ENCODE measurements around the gene STX4.
"Not testable (repeated sequence)": the region's sequence is repeated elsewhere in the genome, so short reads cannot be mapped to it uniquely, and the experiment has no call there.

STX4 gene

GRCh38 chr16:30998852-30999761 lies 34.3 kb upstream of the STX4 start:
- DNase-seq (ENCODE audit: low read depth): no peak

GRCh38 chr16:31000671-31001382 lies 32.5 kb upstream of the STX4 start:
- DNase-seq (ENCODE audit: low read depth): no peak

GRCh38 chr16:31001507-31002249 lies 31.7 kb upstream of the STX4 start:
- no peak for DNase-seq (ENCODE audit: low read depth)

- DNase-seq (ENCODE audit: low read depth): no peak
These were observed 31.1 kb upstream of the STX4 start for GRCh38 chr16:31002250-31002700.

GRCh38 chr16:31002862-31003341 lies 30.5 kb upstream of the STX4 start:
- DNase-seq (ENCODE audit: low read depth): no peak

- no peak for DNase-seq (ENCODE audit: low read depth)
These were observed 29.6 kb upstream of the STX4 start for GRCh38 chr16:31003744-31004143.

GRCh38 chr16:31004658-31005057 lies 28.7 kb upstream of the STX4 start:
- DNase-seq (ENCODE audit: low read depth): no peak

GRCh38 chr16:31005350-31006085 lies 27.8 kb upstream of the STX4 start:
- no peak for DNase-seq (ENCODE audit: low read depth)

- DNase-seq (ENCODE audit: low read depth): no peak
These were observed 27.3 kb upstream of the STX4 start for GRCh38 chr16:31006086-31006385.

- DNase-seq (ENCODE audit: low read depth): no peak
These were observed 26.8 kb upstream of the STX4 start for GRCh38 chr16:31006589-31006988.

GRCh38 chr16:31007684-31008083 lies 25.7 kb upstream of the STX4 start:
- no peak for DNase-seq (ENCODE audit: low read depth)

GRCh38 chr16:31008149-31008548 lies 25.2 kb upstream of the STX4 start:
- DNase-seq (ENCODE audit: low read depth): no peak

- DNase-seq (ENCODE audit: low read depth): no peak
These were observed 24.8 kb upstream of the STX4 start for GRCh38 chr16:31008551-31008950.

GRCh38 chr16:31009120-31009519 lies 24.2 kb upstream of the STX4 start:
- no peak for DNase-seq (ENCODE audit: low read depth)

- DNase-seq (ENCODE audit: low read depth): no peak
These were observed 23.3 kb upstream of the STX4 start for GRCh38 chr16:31009894-31010584.

- DNase-seq (ENCODE audit: low read depth): no peak
These were observed 22.6 kb upstream of the STX4 start, which contains the start of gene STX1B for GRCh38 chr16:31010585-31011325. Gene STX1B (minus strand): TSS chr16:31010638. CDS start chr16:31010396, 242 bp downstream.

GRCh38 chr16:31011815-31012214 lies 21.5 kb upstream of the STX4 start:
- DNase-seq (ENCODE audit: low read depth): not testable (repeated sequence)

GRCh38 chr16:31013292-31013691 lies 20.1 kb upstream of the STX4 start:
- DNase-seq (ENCODE audit: low read depth): not testable (repeated sequence)

GRCh38 chr16:31016018-31016417 lies 17.3 kb upstream of the STX4 start:
- DNase-seq (ENCODE audit: low read depth): no peak

- not testable (repeated sequence) for DNase-seq (ENCODE audit: low read depth)
These were observed 15.6 kb upstream of the STX4 start for GRCh38 chr16:31017756-31018155.
